ENCODE results near the gene NACC2.

The NACC2 gene

DNA sequence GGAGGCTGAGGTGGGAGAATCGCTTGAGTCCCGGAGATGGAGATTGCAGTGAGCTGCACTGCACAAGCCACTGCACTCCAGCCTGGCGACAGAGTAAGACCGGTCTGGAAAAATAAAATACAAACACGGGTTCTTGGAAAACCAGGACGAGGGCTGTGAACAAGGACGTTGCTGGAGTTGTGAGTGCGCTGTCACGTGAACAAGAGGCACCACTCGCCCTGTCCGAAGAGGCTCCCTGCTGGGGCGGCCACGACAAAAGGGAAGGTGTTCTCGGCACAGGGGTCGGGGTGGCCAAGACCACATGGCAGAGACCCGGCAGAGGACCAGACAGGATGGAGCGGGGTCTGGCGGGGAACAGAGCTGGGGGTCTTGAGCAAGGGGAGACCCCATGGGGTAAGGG is 103.3 kb downstream of the NACC2 start:
- Histone ChIP-seq H3K36me3 (ENCODE audit: control insufficient read depth in 4 of 4, insufficient read depth in 4 of 4, low read length in 3 of 4) (no peaks in the 10 kb centered on the region), H3K27ac (ENCODE audit: insufficient read depth in 1 of 2, low read depth in 1 of 2, low read length in 2 of 2, poor library complexity in 1 of 2, severe bottlenecking in 2 of 2) (no peak overlapping the region), H3K27me3 (replicated peaks in 2 of 5; ENCODE audit: control insufficient read depth in 4 of 5, insufficient read depth in 5 of 5, low read length in 4 of 5) (no peaks in the 10 kb centered on the region), H3K9me3 (ENCODE audit: control extremely low read depth in 1 of 5, control insufficient read depth in 4 of 5, insufficient read depth in 2 of 5, low read depth in 1 of 5, low read length in 4 of 5) (no peaks in the 10 kb centered on the region), H3K4me1 (ENCODE audit: control extremely low read depth in 1 of 4, control insufficient read depth in 4 of 4, insufficient read depth in 4 of 4, low read length in 3 of 4) (peaks cover 0 to 73% (median 60%) of the 10 kb centered on the region in 4 experiments), H3K4me3 (ENCODE audit: control insufficient read depth in 1 of 7, extremely low read depth in 1 of 7, insufficient read depth in 4 of 7, low read depth in 2 of 7, low read length in 6 of 7) (no peak overlapping the region)
- ChIA-PET POLR2A (interaction anchor here (0.7 kb wide), 1 partner anchor 98 kb away, joined by 3 read pairs; no protein-coding TSS in a partner anchor), CTCF (interaction anchor here (1.0 to 1.2 kb wide), 2 partner anchors 23 to 24 kb away, joined by 3 to 4 read pairs; no protein-coding TSS in a partner anchor)
- no peak for DNase-seq
- WGBS (ENCODE audit: insufficient coverage) = 89% methylated on average over 11 of the region's 18 CpGs

DNA sequence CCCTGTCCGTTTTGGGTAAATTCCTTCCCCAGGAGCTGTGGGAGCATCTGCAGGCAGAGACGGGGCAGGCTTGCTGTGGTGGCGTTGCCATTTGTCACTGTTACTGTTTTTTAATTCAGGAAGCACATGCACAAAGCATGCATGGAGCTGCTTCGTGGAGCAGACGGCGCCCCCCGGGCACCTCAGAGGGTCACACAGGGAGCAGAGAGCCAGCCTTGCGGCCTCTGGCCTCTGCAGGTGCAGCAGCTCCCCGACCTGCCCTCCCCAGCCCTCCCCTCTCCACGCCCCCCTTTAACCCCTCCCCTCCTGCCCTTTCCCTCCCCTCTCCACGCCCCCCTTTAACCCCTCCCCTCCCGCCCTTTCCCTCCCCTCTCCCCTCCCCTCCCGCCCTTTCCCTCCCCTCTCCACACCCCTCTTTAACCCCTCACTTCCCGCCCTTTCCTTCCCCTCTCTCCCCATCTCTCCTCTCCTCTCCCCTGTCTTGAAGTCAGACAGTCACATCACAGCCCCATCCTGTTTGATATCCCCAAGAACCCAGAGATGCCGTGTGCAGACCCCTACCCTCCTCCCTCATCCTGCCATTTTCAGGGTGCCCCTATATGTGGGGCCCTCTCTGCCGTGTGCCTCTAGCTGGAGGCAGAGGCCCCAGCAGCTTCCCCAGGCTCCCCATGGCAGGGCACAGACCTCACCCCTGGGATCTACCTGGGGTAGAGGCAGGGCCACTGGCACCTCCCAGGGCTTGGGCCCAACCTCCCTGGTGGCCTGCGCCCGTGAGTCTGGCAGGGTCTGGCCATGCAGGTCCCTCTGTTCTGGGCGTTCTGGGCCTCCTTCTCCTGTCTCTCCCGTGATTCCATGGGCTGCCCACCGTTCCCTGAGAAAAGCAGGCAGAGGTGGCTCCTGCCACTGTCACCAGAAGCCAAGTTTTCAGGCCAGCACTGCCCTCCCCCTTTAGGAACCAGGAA is 104.3 kb downstream of the NACC2 start:
- peak; percentile 90 to 91 (median 91) for DNase-seq
- no peaks in the 10 kb centered on the region for H3K36me3 ChIP-seq (ENCODE audit: control insufficient read depth in 4 of 4, insufficient read depth in 4 of 4, low read length in 3 of 4)
- WGBS (ENCODE audit: insufficient coverage) = 27% methylated on average over 14 of the region's 21 CpGs
- ChIA-PET CTCF (interaction anchor here (1.1 to 6.1 kb wide), 4 partner anchors 10 to 25 kb away, joined by 3 to 43 read pairs (median 8); no protein-coding TSS in a partner anchor), POLR2A (interaction anchor here (1.4 to 1.6 kb wide), 2 partner anchors 11 to 21 kb away, joined by 5 read pairs; no protein-coding TSS in a partner anchor)
- no peak overlapping the region for H3K27ac ChIP-seq (ENCODE audit: insufficient read depth in 1 of 2, low read depth in 1 of 2, low read length in 2 of 2, poor library complexity in 1 of 2, severe bottlenecking in 2 of 2)
- peak overlapping the region in 3 of 7 experiments; percentile 44 to 57 (median 48) for H3K4me3 ChIP-seq (ENCODE audit: control insufficient read depth in 1 of 7, extremely low read depth in 1 of 7, insufficient read depth in 4 of 7, low read depth in 2 of 7, low read length in 6 of 7)
- H3K4me1 ChIP-seq (ENCODE audit: control extremely low read depth in 1 of 4, control insufficient read depth in 4 of 4, insufficient read depth in 4 of 4, low read length in 3 of 4) = peaks cover 0 to 76% (median 62%) of the 10 kb centered on the region in 4 experiments
- no peaks in the 10 kb centered on the region for H3K27me3 ChIP-seq (replicated peaks in 2 of 5; ENCODE audit: control insufficient read depth in 4 of 5, insufficient read depth in 5 of 5, low read length in 4 of 5)
- no peaks in the 10 kb centered on the region for H3K9me3 ChIP-seq (ENCODE audit: control extremely low read depth in 1 of 5, control insufficient read depth in 4 of 5, insufficient read depth in 2 of 5, low read depth in 1 of 5, low read length in 4 of 5)

DNA sequence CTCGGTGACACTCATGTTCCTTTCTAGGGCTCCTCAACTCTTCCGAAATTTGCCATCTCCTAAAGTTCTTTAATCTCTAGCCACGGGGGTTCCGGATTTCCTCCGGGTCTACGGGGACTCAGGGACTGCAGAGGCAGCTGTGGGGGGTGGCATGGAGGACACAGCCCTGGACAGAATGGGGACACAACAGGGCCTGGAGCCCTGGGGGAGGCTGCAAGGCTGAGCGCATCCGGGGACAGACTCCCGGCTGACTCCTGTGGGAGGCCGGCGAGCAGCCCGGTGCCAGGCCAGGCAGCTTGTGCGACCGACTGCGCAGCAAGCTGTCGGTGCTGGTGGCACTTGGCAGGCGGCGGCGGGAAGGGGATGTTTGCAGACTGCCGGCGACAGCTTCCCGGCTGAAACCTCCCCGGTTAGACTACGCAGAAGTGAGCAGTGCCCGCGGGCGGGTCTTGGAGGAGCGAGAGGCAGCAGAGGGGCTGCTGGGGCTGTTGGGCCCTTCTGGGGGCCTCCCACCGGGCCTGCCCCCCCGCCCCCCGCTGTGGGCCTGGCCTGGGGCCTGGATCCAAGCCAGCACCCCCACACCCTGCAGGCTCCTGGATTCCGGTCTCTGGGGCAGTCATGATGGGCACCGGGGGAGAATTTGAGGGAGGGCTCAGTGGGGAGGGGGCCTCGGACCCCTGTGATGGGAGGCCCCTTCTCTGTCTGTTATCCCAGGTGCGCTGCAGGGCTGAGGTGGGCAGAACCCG is 105.2 kb downstream of the NACC2 start:
- H3K4me3 ChIP-seq (ENCODE audit: control insufficient read depth in 1 of 7, extremely low read depth in 1 of 7, insufficient read depth in 4 of 7, low read depth in 2 of 7, low read length in 6 of 7) = peak overlapping the region in 3 of 7 experiments; percentile 44 to 57 (median 48)
- DNase-seq = peak; percentile 54 to 80 (median 73)
- CTCF ChIA-PET = interaction anchor here (0.9 to 6.1 kb wide), 6 partner anchors 9 to 114 kb away, joined by 3 to 43 read pairs (median 4); no protein-coding TSS in a partner anchor

DNA sequence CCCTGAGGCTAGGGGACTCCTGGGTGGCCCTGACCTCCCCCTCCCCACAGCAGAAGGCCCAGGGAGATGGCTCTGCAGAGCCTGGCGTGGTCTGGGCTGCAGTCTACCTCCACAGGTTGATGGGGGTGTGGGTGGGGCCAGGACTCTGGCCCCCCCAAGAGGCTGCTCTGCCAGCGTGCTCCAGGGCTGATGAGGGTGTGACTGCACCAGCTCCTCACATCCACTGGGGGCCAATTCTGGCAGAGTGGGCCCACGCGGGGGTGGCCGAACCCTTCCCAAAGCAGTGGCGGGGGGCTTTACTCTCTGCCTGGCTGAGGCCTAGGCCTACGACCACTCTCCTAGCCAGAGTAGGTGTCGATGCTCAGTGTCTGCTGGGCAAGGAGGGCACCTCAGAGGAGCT is 105.9 kb downstream of the NACC2 start:
- Histone ChIP-seq H3K4me3 (ENCODE audit: control insufficient read depth in 1 of 7, extremely low read depth in 1 of 7, insufficient read depth in 4 of 7, low read depth in 2 of 7, low read length in 6 of 7) (peak overlapping the region in 1 of 7 experiments; percentile 57), H3K36me3 (ENCODE audit: control insufficient read depth in 4 of 4, insufficient read depth in 4 of 4, low read length in 3 of 4) (no peaks in the 10 kb centered on the region), H3K27ac (ENCODE audit: insufficient read depth in 1 of 2, low read depth in 1 of 2, low read length in 2 of 2, poor library complexity in 1 of 2, severe bottlenecking in 2 of 2) (no peak overlapping the region), H3K4me1 (ENCODE audit: control extremely low read depth in 1 of 4, control insufficient read depth in 4 of 4, insufficient read depth in 4 of 4, low read length in 3 of 4) (peaks cover 0 to 72% (median 53%) of the 10 kb centered on the region in 4 experiments), H3K27me3 (replicated peaks in 2 of 5; ENCODE audit: control insufficient read depth in 4 of 5, insufficient read depth in 5 of 5, low read length in 4 of 5) (no peaks in the 10 kb centered on the region), H3K9me3 (ENCODE audit: control extremely low read depth in 1 of 5, control insufficient read depth in 4 of 5, insufficient read depth in 2 of 5, low read depth in 1 of 5, low read length in 4 of 5) (no peaks in the 10 kb centered on the region)
- peak in 1 of 3 donors; percentile 26 for DNase-seq
- 85% methylated on average over 7 of the region's 8 CpGs for whole genome bisulfite sequencing (ENCODE audit: insufficient coverage)
- POLR2A ChIA-PET = interaction anchor here (1.4 to 1.6 kb wide), 2 partner anchors 9 to 20 kb away, joined by 5 read pairs; no protein-coding TSS in a partner anchor
- CTCF ChIA-PET = interaction anchor here (0.9 to 6.1 kb wide), 6 partner anchors 9 to 115 kb away, joined by 3 to 43 read pairs (median 4); no protein-coding TSS in a partner anchor

More for the DNA sequence above, 105.2 kb downstream of the NACC2 start:
- H3K27me3 ChIP-seq (replicated peaks in 2 of 5; ENCODE audit: control insufficient read depth in 4 of 5, insufficient read depth in 5 of 5, low read length in 4 of 5) = no peaks in the 10 kb centered on the region
- POLR2A ChIA-PET = interaction anchor here (1.4 to 1.6 kb wide), 2 partner anchors 10 to 20 kb away, joined by 5 read pairs; no protein-coding TSS in a partner anchor
- peaks cover 0 to 72% (median 59%) of the 10 kb centered on the region in 4 experiments for H3K4me1 ChIP-seq (ENCODE audit: control extremely low read depth in 1 of 4, control insufficient read depth in 4 of 4, insufficient read depth in 4 of 4, low read length in 3 of 4)
- no peaks in the 10 kb centered on the region for H3K36me3 ChIP-seq (ENCODE audit: control insufficient read depth in 4 of 4, insufficient read depth in 4 of 4, low read length in 3 of 4)
- no peak overlapping the region for H3K27ac ChIP-seq (ENCODE audit: insufficient read depth in 1 of 2, low read depth in 1 of 2, low read length in 2 of 2, poor library complexity in 1 of 2, severe bottlenecking in 2 of 2)
- 12% methylated on average over 26 of the region's 36 CpGs for WGBS (ENCODE audit: insufficient coverage)
- H3K9me3 ChIP-seq (ENCODE audit: control extremely low read depth in 1 of 5, control insufficient read depth in 4 of 5, insufficient read depth in 2 of 5, low read depth in 1 of 5, low read length in 4 of 5) = no peaks in the 10 kb centered on the region

DNA sequence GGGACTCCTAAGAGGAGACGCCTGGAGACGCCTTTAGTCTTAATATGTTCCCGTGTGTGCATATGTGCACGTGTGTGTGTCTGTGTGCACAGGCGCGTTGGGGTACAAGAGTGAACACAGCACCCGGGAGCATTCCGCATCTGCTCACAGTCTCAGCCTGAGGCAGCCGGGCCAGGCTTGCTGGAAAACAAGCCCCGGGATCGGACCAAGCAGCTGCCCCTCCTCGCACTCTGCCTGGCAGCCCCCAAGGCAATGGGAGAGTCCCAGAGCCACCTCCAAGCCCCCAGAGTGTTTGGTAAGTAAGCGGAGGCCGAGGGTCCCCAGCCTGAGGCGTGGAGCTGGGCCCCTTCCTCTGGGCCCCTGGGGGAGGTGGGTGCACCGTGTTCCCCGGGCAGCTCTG is 106.6 kb downstream of the NACC2 start:
- H3K4me3 ChIP-seq (ENCODE audit: control insufficient read depth in 1 of 7, extremely low read depth in 1 of 7, insufficient read depth in 4 of 7, low read depth in 2 of 7, low read length in 6 of 7) = no peak overlapping the region
- ChIA-PET CTCF (interaction anchor here (1.0 to 6.1 kb wide), 3 partner anchors 9 to 20 kb away, joined by 3 to 43 read pairs (median 13); no protein-coding TSS in a partner anchor), POLR2A (no interaction called here)
- 97% methylated on average over 12 of the region's 17 CpGs for WGBS (ENCODE audit: insufficient coverage)
- H3K9me3 ChIP-seq (ENCODE audit: control extremely low read depth in 1 of 5, control insufficient read depth in 4 of 5, insufficient read depth in 2 of 5, low read depth in 1 of 5, low read length in 4 of 5) = no peaks in the 10 kb centered on the region
- no peaks in the 10 kb centered on the region for H3K27me3 ChIP-seq (replicated peaks in 2 of 5; ENCODE audit: control insufficient read depth in 4 of 5, insufficient read depth in 5 of 5, low read length in 4 of 5)
- no peaks in the 10 kb centered on the region for H3K36me3 ChIP-seq (ENCODE audit: control insufficient read depth in 4 of 4, insufficient read depth in 4 of 4, low read length in 3 of 4)
- H3K27ac ChIP-seq (ENCODE audit: insufficient read depth in 1 of 2, low read depth in 1 of 2, low read length in 2 of 2, poor library complexity in 1 of 2, severe bottlenecking in 2 of 2) = no peak overlapping the region
- peaks cover 0 to 67% (median 46%) of the 10 kb centered on the region in 4 experiments for H3K4me1 ChIP-seq (ENCODE audit: control extremely low read depth in 1 of 4, control insufficient read depth in 4 of 4, insufficient read depth in 4 of 4, low read length in 3 of 4)
- no peak for DNase-seq

DNA sequence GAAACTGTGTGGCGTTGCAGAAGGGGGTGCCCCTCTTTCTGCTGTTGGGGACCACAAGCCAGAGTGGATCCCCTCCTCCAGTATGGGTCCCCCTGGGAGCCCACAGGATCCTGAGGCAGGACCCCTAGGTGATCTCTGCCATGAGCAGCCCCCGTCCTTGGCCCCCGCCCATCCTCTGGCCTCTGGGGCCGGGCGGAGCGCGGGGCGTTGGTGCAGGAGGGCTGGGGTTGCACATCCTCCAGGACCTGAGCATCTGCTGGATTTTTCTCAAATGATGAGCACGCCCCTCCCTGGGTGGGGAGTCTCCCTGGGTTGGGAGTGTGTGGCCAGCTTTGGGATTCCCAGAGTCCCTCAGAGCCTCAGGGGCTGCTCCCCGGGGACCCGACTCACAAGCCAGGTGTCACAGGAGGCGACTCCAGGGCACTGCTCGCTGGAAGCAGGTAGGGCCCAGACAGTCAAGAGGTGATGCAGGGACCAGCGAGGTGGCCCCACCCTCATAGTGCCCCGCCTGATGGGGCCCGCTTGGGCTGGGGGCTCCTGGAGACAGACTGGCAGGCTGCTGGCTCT is 107.2 kb downstream of the NACC2 start:
- WGBS (ENCODE audit: insufficient coverage) = 98% methylated on average over 15 of the region's 16 CpGs
- Histone ChIP-seq H3K27ac (ENCODE audit: insufficient read depth in 1 of 2, low read depth in 1 of 2, low read length in 2 of 2, poor library complexity in 1 of 2, severe bottlenecking in 2 of 2) (no peak overlapping the region), H3K27me3 (replicated peaks in 2 of 5; ENCODE audit: control insufficient read depth in 4 of 5, insufficient read depth in 5 of 5, low read length in 4 of 5) (no peaks in the 10 kb centered on the region), H3K36me3 (ENCODE audit: control insufficient read depth in 4 of 4, insufficient read depth in 4 of 4, low read length in 3 of 4) (no peaks in the 10 kb centered on the region), H3K9me3 (ENCODE audit: control extremely low read depth in 1 of 5, control insufficient read depth in 4 of 5, insufficient read depth in 2 of 5, low read depth in 1 of 5, low read length in 4 of 5) (no peaks in the 10 kb centered on the region), H3K4me3 (ENCODE audit: control insufficient read depth in 1 of 7, extremely low read depth in 1 of 7, insufficient read depth in 4 of 7, low read depth in 2 of 7, low read length in 6 of 7) (no peak overlapping the region), H3K4me1 (ENCODE audit: control extremely low read depth in 1 of 4, control insufficient read depth in 4 of 4, insufficient read depth in 4 of 4, low read length in 3 of 4) (peaks cover 0 to 62% (median 40%) of the 10 kb centered on the region in 4 experiments)
- no peak for DNase-seq
- POLR2A ChIA-PET = no interaction called here
- CTCF ChIA-PET = interaction anchor here (0.8 to 6.1 kb wide), 5 partner anchors 8 to 121 kb away, joined by 3 to 43 read pairs (median 3); no protein-coding TSS in a partner anchor

Measured in common myeloid progenitor, CD34-positive (primary cell).